Ramos (cell line): Measurements from ENCODE around the gene LRRTM1.

ENCODE experiments used
- in situ Hi-C: fragments of 300-500 bp; cut with MboI; formaldehyde crosslinking; loops from one replicate; pipeline ENCODE4 v1.14.3; 2022; ENCODE audit warnings: low sequenced_read_pairs; ENCODE audit not compliant: unreplicated experiment

The LRRTM1 gene

GRCh38 chr2:80303909-80304837 lies at the start of gene LRRTM1:
TSS of gene LRRTM1 (minus strand) at chr2:80304752. CDS start at chr2:80303819, 933 bp downstream.
- in situ Hi-C loops = no loop called here

- in situ Hi-C loops = no loop called here
Observed at GRCh38 chr2:80351231-80351630, 46.7 kb upstream of the LRRTM1 start.

GRCh38 chr2:80348953-80349352 lies 44.4 kb upstream of the LRRTM1 start:
- in situ Hi-C loops = no loop called here

GRCh38 chr2:80348078-80348477 lies 43.5 kb upstream of the LRRTM1 start:
- in situ Hi-C loops = no loop called here

GRCh38 chr2:80340022-80340421 lies 35.5 kb upstream of the LRRTM1 start:
- in situ Hi-C loops = no loop called here

- in situ Hi-C loops = no loop called here
Observed at GRCh38 chr2:80338794-80339193, 34.2 kb upstream of the LRRTM1 start.

- in situ Hi-C loops = no loop called here
Observed at GRCh38 chr2:80335411-80335810, 30.9 kb upstream of the LRRTM1 start.

- in situ Hi-C loops = no loop called here
Observed at GRCh38 chr2:80333886-80334285, 29.3 kb upstream of the LRRTM1 start.

- in situ Hi-C loops = no loop called here
Observed at GRCh38 chr2:80330527-80331450, 26.2 kb upstream of the LRRTM1 start.

- in situ Hi-C loops = no loop called here
Observed at GRCh38 chr2:80329491-80329890, 24.9 kb upstream of the LRRTM1 start.

- in situ Hi-C loops = no loop called here
Observed at GRCh38 chr2:80328159-80328571, 23.6 kb upstream of the LRRTM1 start.

GRCh38 chr2:80326861-80327260 lies 22.3 kb upstream of the LRRTM1 start:
- in situ Hi-C loops = no loop called here

- in situ Hi-C loops = no loop called here
Observed at GRCh38 chr2:80326214-80326613, 21.7 kb upstream of the LRRTM1 start.

- in situ Hi-C loops = no loop called here
Observed at GRCh38 chr2:80324525-80324924, 20.0 kb upstream of the LRRTM1 start.

GRCh38 chr2:80323610-80324009 lies 19.1 kb upstream of the LRRTM1 start:
- in situ Hi-C loops = no loop called here

GRCh38 chr2:80322958-80323357 lies 18.4 kb upstream of the LRRTM1 start:
- in situ Hi-C loops = no loop called here

- in situ Hi-C loops = no loop called here
Observed at GRCh38 chr2:80322311-80322920, 17.9 kb upstream of the LRRTM1 start.

- in situ Hi-C loops = no loop called here
Observed at GRCh38 chr2:80312282-80312839, 7.8 kb upstream of the LRRTM1 start.

- in situ Hi-C loops = no loop called here
Observed at GRCh38 chr2:80311304-80311703, 6.8 kb upstream of the LRRTM1 start.
